SK-N-SH treated with all-trans-retinoic acid at 6 μM for 48 hours (cell line): Measurements from ENCODE around the gene COG3.

ENCODE experiments used
- ATAC-seq: fragments of 200-7000 bp; cut with Tn5 transposase; 3 replicates; pipeline ENCODE4 v1.9.1; 2020; ENCODE audit warnings: mild to moderate bottlenecking, moderate library complexity
- ARNTL ChIP-seq: fragments of 450-650 bp; formaldehyde crosslinking; IDR thresholded peaks from 2 replicates; pipeline ENCODE4 v1.5.0; 2020; ENCODE audit warnings: low read depth, mild to moderate bottlenecking, moderate library complexity, borderline replicate concordance
- BACH2 ChIP-seq: fragments of 250-450 bp; sonication (Bioruptor Pico); IDR thresholded peaks from 2 replicates; pipeline ENCODE4 v1.9.0; 2021; ENCODE audit warnings: mild to moderate bottlenecking, borderline replicate concordance
- CREB5 ChIP-seq: fragments of 250-450 bp; sonication (Bioruptor Pico); IDR thresholded peaks from 2 replicates; pipeline ENCODE4 v1.5.1; 2020; ENCODE audit warnings: low read depth, mild to moderate bottlenecking, moderate library complexity
- CSDC2 ChIP-seq: fragments of 250-450 bp; sonication (Bioruptor Pico); IDR thresholded peaks from 2 replicates; pipeline ENCODE4 v1.5.0; 2020; ENCODE audit warnings: mild to moderate bottlenecking, moderate library complexity
- ESRRG ChIP-seq: fragments of 250-450 bp; sonication (Bioruptor Pico); IDR thresholded peaks from 2 replicates; pipeline ENCODE4 v1.6.1; 2021; ENCODE audit warnings: mild to moderate bottlenecking
- ISL1 ChIP-seq: fragments of 250-450 bp; sonication (Bioruptor Pico); IDR thresholded peaks from 2 replicates; pipeline ENCODE4 v2.1.2; 2022; ENCODE audit warnings: mild to moderate bottlenecking, moderate library complexity
- OSR1 ChIP-seq: fragments of 250-450 bp; sonication (Bioruptor Pico); IDR thresholded peaks from 2 replicates; pipeline ENCODE4 v1.8.0; 2022; ENCODE audit warnings: moderate library complexity, mild to moderate bottlenecking, inconsistent platforms
- PPARA ChIP-seq: fragments of 250-450 bp; sonication (Bioruptor Pico); IDR thresholded peaks from 2 replicates; pipeline ENCODE4 v1.5.0; 2020; ENCODE audit warnings: mild to moderate bottlenecking, borderline replicate concordance
- RARB ChIP-seq: fragments of 250-450 bp; sonication (Bioruptor Pico); IDR thresholded peaks from 2 replicates; pipeline ENCODE4 v1.8.0; 2021; ENCODE audit warnings: mild to moderate bottlenecking, moderate library complexity
- SNAI2 ChIP-seq: fragments of 250-450 bp; sonication (Bioruptor Pico); IDR thresholded peaks from 2 replicates; pipeline ENCODE4 v1.5.0; 2020; ENCODE audit warnings: mild to moderate bottlenecking, moderate library complexity
- TCF4 ChIP-seq: fragments of 250-450 bp; sonication (Bioruptor Pico); IDR thresholded peaks from 2 replicates; pipeline ENCODE4 v1.8.0; 2021; ENCODE audit warnings: mild to moderate bottlenecking, moderate library complexity, borderline replicate concordance
- TSHZ2 ChIP-seq: fragments of 250-450 bp; sonication (Bioruptor Pico); IDR thresholded peaks from 2 replicates; pipeline ENCODE4 v1.5.0; 2020; ENCODE audit warnings: mild to moderate bottlenecking, moderate library complexity
- ZFP3 ChIP-seq: fragments of 250-450 bp; sonication (Bioruptor Pico); IDR thresholded peaks from 2 replicates; pipeline ENCODE4 v1.5.0; 2020; ENCODE audit warnings: mild to moderate bottlenecking, moderate library complexity
- ZFP30 ChIP-seq: fragments of 450-650 bp; formaldehyde crosslinking; IDR thresholded peaks from 2 replicates; pipeline ENCODE4 v1.5.0; 2022; ENCODE audit warnings: mild to moderate bottlenecking, moderate library complexity
- ZNF565 ChIP-seq: fragments of 450-650 bp; formaldehyde crosslinking; conservative IDR thresholded peaks from 2 replicates; pipeline ENCODE4 v1.5.0; 2020; ENCODE audit warnings: low read depth, mild to moderate bottlenecking, moderate library complexity
- ZNF70 ChIP-seq: fragments of 450-650 bp; formaldehyde crosslinking; IDR thresholded peaks from 2 replicates; pipeline ENCODE4 v1.5.0; 2020; ENCODE audit warnings: mild to moderate bottlenecking, moderate library complexity
- TF ChIP-seq, protein P1 (sequence below): fragments of 250-450 bp; sonication (Bioruptor Pico); IDR thresholded peaks from 2 replicates; pipeline ENCODE4 v1.8.0; 2020; ENCODE audit warnings: mild to moderate bottlenecking, moderate library complexity, borderline replicate concordance
- TF ChIP-seq, protein P2 (sequence below): fragments of 250-450 bp; sonication (Bioruptor Pico); IDR thresholded peaks from 2 replicates; pipeline ENCODE4 v1.8.0; 2021; ENCODE audit warnings: low read depth, mild to moderate bottlenecking, moderate library complexity, borderline replicate concordance
- TF ChIP-seq, protein P3 (sequence below): fragments of 250-450 bp; sonication (Bioruptor Pico); IDR thresholded peaks from 2 replicates; pipeline ENCODE4 v1.5.1; 2021; ENCODE audit warnings: mild to moderate bottlenecking, moderate library complexity

Gene COG3

GRCh38 chr13:45448965-45449559 lies 15.7 kb upstream of the COG3 start:
- TF ChIP-seq TCF4 (CRISPR knock-in tag): no peak
- TF ChIP-seq, protein P1, sequence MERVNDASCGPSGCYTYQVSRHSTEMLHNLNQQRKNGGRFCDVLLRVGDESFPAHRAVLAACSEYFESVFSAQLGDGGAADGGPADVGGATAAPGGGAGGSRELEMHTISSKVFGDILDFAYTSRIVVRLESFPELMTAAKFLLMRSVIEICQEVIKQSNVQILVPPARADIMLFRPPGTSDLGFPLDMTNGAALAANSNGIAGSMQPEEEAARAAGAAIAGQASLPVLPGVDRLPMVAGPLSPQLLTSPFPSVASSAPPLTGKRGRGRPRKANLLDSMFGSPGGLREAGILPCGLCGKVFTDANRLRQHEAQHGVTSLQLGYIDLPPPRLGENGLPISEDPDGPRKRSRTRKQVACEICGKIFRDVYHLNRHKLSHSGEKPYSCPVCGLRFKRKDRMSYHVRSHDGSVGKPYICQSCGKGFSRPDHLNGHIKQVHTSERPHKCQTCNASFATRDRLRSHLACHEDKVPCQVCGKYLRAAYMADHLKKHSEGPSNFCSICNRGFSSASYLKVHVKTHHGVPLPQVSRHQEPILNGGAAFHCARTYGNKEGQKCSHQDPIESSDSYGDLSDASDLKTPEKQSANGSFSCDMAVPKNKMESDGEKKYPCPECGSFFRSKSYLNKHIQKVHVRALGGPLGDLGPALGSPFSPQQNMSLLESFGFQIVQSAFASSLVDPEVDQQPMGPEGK: no peak
- ATAC-seq: no peak

- ATAC-seq: no peak
- TF ChIP-seq ARNTL (CRISPR knock-in tag): no peak
- TF ChIP-seq ISL1: no peak
- TF ChIP-seq TSHZ2 (CRISPR knock-in tag): no peak
Observed at GRCh38 chr13:45451282-45451681, 13.5 kb upstream of the COG3 start.

DNA sequence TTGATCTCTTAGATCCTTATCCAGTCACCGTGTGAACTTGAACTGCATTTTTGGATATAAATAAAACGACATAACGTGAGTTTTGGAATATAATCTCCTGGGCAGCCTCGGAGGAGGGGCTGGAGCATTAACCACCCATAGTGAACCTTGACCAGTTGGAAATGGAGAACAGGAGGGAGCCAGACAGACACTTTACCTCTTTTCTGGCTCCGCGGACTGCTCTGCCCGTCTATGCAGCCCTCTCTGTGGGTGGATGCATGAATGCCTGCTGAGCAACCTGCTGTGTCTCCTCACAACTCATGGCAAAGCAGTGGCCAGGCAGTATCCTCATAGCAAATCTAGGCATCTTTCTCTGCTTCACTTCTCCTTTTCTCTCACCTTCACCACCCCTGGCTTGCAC lies 10.5 kb upstream of the COG3 start:
- no peak for ATAC-seq
- TF ChIP-seq CREB5 (no peak), PPARA (CRISPR knock-in tag) (no peak), ESRRG (CRISPR knock-in tag) (no peak), RARB (CRISPR knock-in tag) (no peak), CSDC2 (CRISPR knock-in tag) (no peak), OSR1 (CRISPR knock-in tag) (no peak), TSHZ2 (CRISPR knock-in tag) (no peak), ZFP3 (CRISPR knock-in tag) (no peak), ZNF565 (CRISPR knock-in tag) (no peak), ZNF70 (CRISPR knock-in tag) (no peak)
- TF ChIP-seq, protein P2, sequence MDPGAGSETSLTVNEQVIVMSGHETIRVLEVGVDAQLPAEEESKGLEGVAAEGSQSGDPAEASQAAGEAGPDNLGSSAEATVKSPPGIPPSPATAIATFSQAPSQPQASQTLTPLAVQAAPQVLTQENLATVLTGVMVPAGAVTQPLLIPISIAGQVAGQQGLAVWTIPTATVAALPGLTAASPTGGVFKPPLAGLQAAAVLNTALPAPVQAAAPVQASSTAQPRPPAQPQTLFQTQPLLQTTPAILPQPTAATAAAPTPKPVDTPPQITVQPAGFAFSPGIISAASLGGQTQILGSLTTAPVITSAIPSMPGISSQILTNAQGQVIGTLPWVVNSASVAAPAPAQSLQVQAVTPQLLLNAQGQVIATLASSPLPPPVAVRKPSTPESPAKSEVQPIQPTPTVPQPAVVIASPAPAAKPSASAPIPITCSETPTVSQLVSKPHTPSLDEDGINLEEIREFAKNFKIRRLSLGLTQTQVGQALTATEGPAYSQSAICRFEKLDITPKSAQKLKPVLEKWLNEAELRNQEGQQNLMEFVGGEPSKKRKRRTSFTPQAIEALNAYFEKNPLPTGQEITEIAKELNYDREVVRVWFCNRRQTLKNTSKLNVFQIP (CRISPR knock-in tag): no peak
- TF ChIP-seq, all 23 proteins: peak for 0

GRCh38 chr13:45456196-45456972 lies 8.4 kb upstream of the COG3 start:
- ATAC-seq: peak; percentile 86
- TF ChIP-seq TCF4 (CRISPR knock-in tag) (no peak), SNAI2 (no peak), PPARA (CRISPR knock-in tag) (no peak), ISL1 (no peak), ARNTL (CRISPR knock-in tag) (no peak), ZFP30 (CRISPR knock-in tag) (no peak), BACH2 (CRISPR knock-in tag) (no peak), ZFP3 (CRISPR knock-in tag) (no peak), ZNF565 (CRISPR knock-in tag) (no peak), TSHZ2 (CRISPR knock-in tag) (no peak), OSR1 (CRISPR knock-in tag) (no peak)
- TF ChIP-seq, protein P3, sequence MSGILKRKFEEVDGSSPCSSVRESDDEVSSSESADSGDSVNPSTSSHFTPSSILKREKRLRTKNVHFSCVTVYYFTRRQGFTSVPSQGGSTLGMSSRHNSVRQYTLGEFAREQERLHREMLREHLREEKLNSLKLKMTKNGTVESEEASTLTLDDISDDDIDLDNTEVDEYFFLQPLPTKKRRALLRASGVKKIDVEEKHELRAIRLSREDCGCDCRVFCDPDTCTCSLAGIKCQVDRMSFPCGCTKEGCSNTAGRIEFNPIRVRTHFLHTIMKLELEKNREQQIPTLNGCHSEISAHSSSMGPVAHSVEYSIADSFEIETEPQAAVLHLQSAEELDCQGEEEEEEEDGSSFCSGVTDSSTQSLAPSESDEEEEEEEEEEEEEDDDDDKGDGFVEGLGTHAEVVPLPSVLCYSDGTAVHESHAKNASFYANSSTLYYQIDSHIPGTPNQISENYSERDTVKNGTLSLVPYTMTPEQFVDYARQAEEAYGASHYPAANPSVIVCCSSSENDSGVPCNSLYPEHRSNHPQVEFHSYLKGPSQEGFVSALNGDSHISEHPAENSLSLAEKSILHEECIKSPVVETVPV (CRISPR knock-in tag): no peak
